ENCODE measurements around the gene ENDOU.

The ENDOU gene, protein sequence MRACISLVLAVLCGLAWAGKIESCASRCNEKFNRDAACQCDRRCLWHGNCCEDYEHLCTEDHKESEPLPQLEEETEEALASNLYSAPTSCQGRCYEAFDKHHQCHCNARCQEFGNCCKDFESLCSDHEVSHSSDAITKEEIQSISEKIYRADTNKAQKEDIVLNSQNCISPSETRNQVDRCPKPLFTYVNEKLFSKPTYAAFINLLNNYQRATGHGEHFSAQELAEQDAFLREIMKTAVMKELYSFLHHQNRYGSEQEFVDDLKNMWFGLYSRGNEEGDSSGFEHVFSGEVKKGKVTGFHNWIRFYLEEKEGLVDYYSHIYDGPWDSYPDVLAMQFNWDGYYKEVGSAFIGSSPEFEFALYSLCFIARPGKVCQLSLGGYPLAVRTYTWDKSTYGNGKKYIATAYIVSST

DNA sequence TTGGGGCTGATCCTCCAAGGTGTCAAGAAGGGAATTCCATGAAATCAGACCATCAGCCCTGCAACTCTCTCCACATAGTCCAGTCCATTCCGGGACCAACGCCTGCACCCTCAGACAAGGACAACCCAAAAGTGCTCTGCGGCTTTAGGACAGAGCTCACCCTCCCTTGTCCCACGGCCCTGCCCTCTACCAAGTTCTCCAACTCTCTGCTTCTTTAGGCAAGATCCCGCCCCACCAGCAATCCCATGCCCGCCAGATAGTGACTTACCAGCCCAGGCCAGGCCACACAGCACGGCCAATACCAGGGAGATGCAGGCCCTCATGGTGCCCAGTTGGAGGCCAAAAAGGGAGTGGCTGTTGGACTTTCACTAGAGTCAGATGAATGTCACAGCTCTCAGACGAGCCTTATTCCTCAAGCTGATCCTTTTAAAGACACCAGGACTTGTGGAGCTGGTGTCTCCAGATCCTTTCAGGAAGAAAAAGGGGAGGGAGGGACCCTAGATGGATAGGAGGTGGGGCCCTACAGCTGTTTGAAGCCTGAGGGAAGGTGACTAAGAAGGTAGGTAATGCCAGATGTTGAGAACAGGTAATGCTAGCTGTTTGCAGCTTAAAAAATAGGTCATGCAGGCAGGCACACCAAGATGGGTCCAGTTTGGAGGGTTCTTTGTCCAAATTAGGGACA, at the start of gene ENDOU:
Gene ENDOU, minus strand, starts transcription at position 400 of the 682 bp plus-strand sequence. Its CDS starts 77 bp downstream, at position 323.
- intact Hi-C loops (cut with DNase I) = no loop called here
- DNase-seq = peak in 2 of 42 donors; percentile 11 to 35

GRCh38 chr12:47774663-47775062, 49.4 kb upstream of the ENDOU start:
- peak in 3 of 42 donors; percentile 44 to 50 (median 47) for DNase-seq
- intact Hi-C loops (cut with DNase I) = no loop called here

DNA sequence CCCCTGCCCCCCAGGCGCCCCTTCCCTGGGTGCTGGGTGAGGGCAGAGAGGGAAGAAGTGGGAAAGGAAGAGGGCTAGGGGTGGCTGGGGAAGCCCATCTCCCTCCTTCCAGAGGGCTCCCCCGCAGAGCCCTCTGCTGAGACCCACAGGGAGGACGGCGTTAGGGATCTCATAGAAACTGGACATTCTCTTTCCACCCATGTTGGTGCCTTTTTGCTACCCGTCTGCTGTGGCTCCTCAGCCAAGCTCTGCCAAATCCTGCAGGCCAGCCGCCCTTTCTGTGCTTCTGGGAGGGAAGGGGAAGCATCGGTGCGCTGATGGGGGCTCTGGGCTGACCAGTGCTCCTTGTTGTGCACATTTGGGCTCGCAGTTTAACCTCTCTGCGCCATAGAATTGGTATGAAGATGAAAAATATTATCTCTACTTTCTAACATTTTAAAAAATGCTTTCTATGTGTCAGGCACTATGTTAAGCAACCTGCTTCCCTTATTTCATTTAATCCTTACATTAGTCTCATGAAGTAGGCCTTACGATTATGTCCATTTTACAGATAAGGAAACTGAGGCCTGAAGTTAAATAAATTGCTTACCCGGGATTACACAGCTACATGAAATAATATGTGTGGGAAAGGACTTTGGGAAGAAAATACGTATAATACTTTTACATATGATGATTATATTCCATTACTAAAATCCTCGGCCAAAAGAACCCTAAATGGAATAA, 48.7 kb upstream of the ENDOU start:
- intact Hi-C loops (cut with DNase I) = no loop called here
- DNase-seq = peak in 2 of 42 donors; percentile 44 to 56

GRCh38 chr12:47773062-47773857, 48.0 kb upstream of the ENDOU start, which contains the start of gene SLC48A1:
Gene SLC48A1 (plus strand): TSS chr12:47773238. CDS start chr12:47773305, 67 bp downstream.
- peak in 41 of 42 donors; percentile 46 to 91 (median 83) for DNase-seq

GRCh38 chr12:47772738-47773061, 47.4 kb upstream of the ENDOU start:
- DNase-seq = no peak
- intact Hi-C loops (cut with DNase I) = no loop called here

More at GRCh38 chr12:47773062-47773857, 48.0 kb upstream of the ENDOU start, which contains the start of gene SLC48A1:
- intact Hi-C loops (cut with DNase I) = no loop called here

DNA sequence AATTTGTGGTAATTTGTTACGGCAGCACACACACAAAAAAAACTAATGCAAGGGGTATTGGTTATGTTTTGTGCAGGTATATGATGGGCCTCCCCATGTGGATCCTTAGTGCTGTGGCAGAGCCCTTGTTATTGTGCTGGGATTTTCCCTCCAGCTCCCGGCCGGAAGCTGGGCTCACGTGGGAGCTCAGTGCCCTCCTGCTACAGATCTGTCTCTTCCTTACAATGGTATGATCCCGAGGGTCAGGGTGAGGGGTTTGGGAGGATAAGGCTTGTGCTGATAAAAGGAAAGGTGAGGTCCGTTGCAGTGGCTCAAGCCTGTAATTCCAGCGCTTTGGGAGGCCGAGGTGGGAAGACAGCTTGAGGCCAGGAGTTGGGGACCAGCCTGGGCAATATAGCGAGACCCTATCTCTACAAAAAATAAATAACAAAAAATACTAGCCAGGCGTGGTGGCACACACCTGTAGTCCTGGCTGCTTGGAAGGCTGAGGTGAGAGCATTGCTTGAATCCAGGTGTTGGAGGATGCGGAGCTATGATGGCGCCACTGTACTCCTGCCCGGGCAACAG, 46.9 kb upstream of the ENDOU start:
- peak in 7 of 42 donors; percentile 35 to 74 (median 46) for DNase-seq
- intact Hi-C loops (cut with DNase I) = no loop called here

DNA sequence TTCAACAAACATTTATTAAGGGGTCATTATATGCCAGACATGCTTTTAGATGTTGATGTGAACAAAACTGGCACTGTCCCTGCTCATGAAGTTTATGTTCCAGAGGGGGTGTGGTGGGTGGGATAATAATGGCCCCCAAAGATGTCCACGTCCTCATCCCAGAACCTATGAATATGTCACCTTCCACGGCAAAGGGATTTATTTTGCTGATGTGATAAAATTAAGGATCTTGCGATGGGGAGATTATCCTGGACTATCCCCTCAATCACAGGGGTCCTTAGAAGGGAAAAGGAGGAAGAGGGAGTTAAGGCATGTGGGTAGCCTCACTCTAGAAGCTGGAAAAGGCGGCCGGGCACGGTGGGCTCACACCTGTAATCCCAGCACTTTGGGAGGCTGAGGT, 46.0 kb upstream of the ENDOU start:
- intact Hi-C loops (cut with DNase I) = no loop called here

DNA sequence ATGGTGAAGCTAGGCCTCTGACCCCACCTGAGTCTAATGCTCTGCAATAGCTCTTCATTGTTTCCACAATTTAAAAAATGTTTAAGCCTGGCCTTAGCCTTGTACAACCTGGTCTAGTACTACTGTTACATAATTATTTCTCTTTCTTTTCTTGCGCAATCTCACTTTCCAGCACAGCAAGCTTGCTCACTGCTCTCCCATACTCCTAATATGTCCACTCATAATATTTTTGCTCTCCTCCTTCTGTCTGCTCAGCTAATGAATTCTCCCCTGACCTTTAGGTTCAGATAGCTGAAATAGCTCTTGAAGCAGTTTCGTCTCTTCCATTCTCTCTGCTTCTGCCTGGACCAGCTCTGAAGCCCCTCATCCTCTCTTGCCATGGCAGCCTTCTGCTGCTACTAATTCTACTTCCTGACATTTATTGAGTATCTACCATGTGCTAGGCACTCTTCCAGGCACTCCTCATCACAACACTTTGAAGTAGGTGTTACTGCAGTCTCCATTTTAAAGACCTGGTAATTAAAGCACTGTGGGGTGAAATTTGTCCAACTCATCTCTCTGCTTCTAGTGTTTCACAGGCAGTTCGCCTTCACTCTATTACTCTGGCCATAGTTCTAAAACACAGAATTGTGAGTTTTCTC, 44.9 kb upstream of the ENDOU start:
- DNase-seq = no peak

More for the DNA sequence above, 46.0 kb upstream of the ENDOU start:
- DNase-seq = no peak

DNA sequence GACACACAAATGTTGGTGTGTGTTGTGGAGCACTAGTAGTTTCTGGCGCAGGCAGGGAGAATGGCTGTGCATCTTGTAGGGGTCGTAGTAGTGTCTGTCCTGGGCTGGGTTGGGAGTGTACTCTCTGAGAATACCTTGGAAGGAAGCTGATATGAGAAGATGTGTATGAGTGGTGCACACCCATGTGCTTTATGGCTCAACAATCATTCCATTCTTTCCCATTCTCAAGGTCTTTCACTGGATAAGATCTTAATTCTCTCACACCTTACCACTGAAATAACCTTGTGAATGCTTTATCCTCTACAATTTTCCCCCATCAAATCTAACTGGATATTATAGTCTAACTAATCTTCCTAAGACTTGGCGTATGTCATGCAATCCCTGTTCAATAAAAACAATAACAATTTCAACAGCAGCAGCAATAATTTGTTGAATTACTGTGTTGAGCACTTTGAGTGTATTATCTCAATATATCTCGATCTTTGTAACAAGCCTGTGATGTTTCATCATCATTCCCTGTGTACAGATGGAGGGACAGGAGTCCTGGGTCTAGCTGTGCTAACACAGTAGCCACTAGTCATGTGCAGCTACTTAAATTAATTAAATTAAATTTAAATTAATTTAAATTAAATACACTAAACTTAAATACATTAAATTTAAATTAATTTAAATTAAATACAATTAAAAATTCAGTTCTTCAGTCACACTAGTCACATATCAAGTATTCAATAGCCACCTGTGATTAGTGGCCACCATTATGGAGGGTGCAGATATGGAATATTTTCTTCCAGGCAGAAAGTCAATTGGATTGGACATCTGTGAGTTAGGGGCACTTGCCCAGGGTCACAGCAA, 44.2 kb upstream of the ENDOU start:
- no peak for DNase-seq
- intact Hi-C loops (cut with DNase I) = no loop called here

More for the DNA sequence above, 44.9 kb upstream of the ENDOU start:
- intact Hi-C loops (cut with DNase I) = no loop called here

GRCh38 chr12:47768323-47768811, 43.1 kb upstream of the ENDOU start:
- DNase-seq = no peak
- intact Hi-C loops (cut with DNase I) = no loop called here

DNA sequence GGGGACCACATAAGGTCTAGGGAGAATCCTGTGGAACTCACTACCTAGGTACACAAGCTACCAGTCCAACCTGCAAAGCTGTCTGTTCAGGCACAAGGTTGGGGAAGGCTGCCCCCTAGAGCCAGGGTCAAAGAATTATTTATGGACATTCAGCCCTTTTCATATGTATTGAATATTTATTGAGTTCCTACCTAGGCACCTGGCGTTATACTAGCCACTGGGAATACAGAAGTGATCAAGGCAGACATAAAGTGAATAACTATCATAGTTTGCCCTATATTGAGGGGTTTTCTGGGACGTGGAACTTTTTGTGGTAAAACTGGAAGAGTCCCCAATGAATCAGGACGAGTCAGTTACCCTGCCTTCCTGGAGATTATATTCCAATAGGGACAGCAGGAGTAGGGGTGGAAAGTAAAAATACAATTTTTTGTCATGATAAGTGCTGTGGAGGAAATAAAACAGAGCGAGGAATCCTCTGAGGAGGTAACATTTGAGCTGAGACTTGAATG, 42.0 kb upstream of the ENDOU start:
- intact Hi-C loops (cut with DNase I) = no loop called here
- peak in 35 of 42 donors; percentile 48 to 87 (median 72) for DNase-seq

- DNase-seq = no peak
- intact Hi-C loops (cut with DNase I) = no loop called here
These were observed 41.4 kb upstream of the ENDOU start for GRCh38 chr12:47766502-47767215.

DNA sequence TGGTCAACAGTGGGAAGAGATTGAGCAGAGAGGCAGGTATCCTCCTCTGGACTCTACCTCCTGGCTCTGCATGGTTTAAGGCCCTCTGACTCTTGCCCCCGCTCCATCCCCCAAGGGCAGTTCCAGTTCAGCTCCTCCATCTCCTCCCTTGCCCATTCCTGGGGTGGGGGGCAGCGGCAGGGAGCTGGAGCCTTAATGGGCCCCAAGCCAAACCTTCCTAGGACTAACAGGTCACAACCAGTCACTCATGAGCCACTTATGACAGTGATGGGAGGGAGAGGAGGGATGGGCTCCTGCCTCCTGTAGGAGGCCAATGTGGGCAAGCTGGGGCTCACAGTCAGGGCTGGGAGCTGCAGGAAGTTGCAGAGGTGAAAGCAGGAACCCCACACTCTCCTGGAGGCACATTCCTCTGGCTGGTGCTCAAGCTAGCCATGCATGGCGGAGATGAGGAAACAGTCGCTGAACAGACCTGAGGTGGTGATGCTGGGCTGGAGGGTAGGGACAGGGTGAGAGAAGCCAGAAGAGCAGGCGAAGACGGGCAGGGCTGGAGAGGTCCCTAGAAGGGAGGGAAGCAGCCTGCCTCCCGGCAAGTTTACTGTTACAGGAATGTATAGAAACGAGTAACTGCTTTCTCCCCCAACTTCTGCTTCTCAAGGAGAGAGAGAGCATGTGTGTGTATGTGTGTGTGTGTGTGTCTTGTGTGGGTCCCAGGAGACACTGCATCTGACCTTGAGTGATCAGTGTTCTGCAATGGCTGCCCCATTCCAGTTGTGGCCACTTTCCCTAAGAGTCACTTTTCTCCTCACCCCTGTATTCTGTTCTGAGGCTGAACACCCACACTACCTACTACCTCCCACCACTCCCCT, 38.4 kb upstream of the ENDOU start:
- DNase-seq = peak in 1 of 42 donors; percentile 7
- intact Hi-C loops (cut with DNase I) = no loop called here

DNA sequence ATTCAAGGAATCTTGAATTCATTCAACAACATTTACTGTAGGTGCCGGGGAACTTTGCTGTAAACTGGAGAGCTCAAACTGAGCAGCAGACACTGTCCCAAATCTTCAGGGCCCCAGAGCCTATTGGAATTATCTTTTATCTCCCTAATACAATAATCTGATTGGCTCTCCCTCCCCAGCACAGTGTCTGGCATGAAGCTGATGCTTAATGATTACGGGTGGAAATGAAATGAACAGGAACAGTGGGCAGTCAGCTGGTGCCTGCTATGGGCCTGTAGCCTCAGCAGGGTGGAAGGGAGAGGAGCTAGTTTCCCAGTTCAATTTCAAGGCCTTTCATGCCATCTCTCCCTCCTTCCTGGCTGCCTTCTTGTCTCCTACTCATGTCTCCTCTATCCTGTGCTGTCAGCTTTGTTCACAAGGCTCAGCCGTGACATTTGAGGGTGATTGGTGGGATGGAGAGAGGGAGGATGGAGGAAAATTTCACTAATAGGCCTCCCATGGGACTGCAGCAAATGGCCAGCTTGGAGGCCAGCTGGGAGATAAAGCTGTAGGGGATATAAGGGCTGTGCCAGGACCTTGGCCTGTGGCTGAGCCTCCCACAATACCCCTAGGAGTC, 37.7 kb upstream of the ENDOU start:
- intact Hi-C loops (cut with DNase I) = no loop called here

More for the DNA sequence above, 37.7 kb upstream of the ENDOU start:
- DNase-seq = no peak
